HG03432 (cell line): ENCODE data around the gene ADAM17.
"Not testable (repeated sequence)": the region's sequence is repeated elsewhere in the genome, so short reads cannot be mapped to it uniquely, and the experiment has no call there.

Experiments used
- ATAC-seq: cut with Tn5 transposase; IDR thresholded peaks from one replicate; pipeline ENCODE4 v1.9.1; 2021; ENCODE audit warnings: mild to moderate bottlenecking, moderate library complexity; ENCODE audit not compliant: unreplicated experiment

The ADAM17 gene

DNA sequence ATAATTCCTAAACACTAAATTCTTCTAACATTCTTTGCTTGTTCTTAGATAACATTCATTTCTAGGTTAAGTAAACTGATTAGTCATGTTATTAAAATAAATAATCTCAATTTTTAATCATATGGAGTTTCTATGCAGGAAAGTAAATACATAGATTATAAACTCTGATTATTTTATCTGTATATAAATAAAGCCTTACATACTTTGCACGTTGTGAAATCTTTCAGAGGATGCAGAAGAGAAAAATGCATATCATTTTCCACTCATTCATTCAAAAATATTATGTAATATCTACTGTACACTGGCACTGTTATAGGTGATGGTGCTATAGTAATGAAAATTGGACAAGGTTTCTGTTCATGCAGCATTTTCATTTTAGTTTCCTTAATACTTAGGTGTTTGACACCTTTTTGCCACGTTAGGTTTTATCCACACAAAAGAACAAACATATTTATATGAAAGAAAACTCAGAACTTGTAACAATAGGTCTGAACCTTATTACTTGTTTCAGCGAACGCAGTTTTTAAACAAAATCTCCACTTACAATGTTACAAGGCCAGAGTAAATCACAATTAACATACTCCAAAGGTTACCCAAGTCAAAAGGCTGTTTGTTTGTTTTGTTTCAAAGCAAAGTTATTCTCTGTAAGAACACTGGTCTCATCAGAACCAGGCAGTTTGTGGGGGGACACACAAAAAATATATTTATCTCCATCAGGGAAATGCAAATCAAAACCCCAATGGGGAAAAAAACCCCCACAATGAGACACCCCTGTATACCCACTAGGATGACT is 27.4 kb downstream of the ADAM17 start:
- no peak for ATAC-seq

DNA sequence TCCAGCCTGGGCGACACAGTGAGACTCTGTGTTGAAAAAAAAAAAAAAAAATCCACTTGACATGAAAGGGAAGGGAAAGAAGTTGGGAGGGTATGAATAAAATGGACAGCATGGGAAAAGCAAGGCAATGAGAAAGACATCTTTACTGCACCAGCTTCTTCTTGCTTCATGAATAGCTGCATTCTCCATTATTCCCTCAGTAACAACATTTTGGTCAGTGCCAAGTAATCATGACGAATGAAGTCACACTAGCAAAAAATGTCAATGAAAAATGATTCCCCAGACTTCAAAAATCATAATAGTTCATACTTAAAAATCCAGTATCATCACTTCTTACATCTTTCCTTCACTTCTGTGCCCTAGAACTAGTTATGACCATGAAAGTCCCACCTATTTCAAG is 30.4 kb downstream of the ADAM17 start:
- ATAC-seq = no peak

DNA sequence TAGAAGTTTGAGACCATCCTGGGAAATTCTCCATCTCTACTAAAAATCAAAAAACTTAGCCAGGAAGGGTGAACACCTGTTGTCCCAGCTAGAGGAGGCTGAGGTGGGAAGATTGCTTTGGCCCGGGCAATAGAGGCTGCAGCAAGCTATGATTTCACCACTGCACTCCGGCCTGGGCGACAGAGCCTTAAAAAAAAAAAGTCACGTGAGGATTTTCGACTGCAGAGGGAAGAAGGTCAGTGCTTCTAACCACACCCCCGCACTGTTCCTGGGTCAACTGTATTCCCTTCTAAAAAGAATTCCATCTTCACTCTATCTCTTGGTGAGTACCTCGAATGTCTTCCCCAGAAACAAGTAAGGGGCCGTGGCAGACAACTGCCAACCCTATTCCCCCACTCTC is 31.3 kb downstream of the ADAM17 start:
- no peak for ATAC-seq

DNA sequence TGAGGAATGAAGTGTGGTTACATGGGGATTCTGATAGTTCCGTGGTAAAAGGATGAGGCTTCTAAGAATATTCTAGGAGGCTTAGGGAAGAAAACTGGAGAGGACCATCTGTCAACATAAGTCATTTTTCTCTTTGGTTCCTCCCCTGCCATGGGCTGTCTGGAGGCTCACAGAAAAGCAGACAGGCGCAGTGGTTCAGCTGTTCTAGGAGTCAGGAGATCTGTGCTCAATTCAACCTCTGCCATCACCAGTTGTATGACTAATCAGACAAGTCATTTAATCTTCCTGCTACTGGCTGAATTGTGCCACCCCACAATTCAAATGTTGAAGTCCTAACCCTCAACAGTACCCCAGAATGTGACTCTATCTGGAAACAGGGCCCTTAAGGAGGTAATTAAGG is 36.4 kb downstream of the ADAM17 start:
- no peak for ATAC-seq

DNA sequence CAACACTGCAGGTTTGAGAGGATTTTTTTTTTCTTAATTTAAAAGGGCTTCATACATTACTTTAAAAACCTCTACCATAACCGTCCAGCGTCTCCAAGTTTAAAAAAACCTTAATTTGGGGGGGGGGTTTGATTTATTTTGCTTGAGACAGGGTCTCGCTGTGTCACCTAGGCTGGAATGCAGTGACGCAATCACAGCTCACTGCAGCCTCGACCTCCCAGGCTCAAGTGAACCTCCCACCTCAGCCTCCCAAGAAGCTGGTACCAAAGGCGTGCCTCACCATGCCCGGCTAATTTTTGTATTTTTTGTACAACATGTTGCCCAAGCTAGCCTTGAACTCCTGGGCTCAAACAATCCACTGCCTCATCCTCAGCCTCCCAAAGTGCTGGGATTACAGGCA is 36.9 kb downstream of the ADAM17 start:
- ATAC-seq = no peak

DNA sequence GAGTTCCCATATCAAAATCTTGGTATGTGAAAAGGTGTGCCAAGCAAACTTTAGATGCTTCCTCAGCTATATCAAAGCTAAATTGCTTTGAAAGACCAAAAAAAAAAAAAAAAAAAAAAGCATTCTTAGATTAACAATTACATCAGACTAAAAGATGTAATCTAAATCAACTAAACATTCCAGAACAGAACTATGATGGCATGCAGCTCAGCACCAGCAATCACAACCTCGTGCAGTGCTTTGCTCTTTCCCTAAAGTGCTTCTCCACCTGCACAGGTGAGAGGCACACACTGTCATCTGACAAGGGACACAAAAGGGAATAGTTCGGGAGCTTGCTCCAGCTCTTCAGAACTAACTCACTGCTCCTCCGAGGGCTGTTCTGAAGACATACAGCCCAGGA is 37.5 kb downstream of the ADAM17 start:
- ATAC-seq = no peak

DNA sequence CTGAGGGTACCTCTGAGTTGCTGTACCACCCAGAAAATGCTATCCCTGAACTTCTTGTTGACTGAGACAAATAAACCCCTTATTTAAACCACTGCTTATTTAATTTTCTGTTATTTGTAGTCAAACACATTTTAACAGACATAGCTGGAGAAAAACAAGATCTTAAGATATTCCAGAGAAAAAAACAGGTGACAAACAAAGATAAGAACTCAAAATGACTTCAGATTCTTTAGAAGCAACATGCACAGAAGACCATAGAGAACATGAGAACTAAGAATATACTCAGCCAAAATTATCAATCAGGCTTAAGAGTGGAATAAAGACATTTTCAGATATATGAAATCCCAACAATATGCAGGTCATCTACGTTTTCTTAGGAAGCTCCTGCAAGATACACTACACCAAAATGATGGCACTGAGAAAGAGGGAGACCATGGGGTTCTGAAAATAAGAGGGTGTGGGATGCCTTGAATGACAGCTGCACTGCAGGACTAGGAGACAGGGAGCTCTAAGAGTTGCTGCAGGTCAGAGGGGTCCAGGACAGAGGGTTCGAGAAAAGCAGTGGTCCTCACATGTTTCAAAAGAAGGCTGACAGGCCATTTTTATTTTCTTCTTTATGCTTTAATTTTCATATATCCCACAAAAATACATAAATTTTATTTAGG is 38.4 kb downstream of the ADAM17 start:
- no peak for ATAC-seq

DNA sequence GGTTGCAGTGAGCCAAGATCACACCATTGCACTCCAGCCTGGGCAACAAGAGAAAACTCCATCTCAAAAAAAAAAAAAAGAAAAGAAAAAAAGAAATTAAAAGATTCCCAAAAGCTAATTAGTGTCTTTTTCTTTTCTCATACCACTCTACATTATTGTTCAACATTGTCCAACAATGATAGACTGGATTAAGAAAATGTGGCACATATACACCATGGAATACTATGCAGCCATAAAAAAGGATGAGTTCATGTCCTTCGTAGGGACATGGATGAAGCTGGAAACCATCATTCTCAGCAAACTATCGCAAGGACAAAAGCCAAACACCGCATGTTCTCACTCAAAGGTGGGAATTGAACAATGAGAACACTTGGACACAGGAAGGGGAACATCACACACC is 41.7 kb downstream of the ADAM17 start:
- ATAC-seq = not testable (repeated sequence)

DNA sequence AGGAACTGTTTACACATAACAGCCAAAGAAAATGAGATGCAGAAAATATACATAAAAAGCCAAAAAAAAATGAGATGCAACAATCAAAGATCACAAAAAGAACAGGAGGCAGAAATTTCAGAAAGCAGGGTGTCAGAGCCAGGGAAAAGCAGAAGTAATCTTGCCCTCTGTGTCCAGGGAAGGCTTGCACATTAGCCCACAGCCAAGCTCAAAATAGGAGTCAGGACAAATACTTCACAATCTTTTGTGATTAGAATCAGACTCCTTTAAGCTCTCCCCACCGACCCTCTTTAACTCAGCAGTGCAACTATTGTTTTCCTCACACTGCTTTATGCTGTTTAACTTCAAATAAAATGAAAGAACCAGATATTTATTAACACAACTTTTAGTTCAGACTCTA is 46.7 kb downstream of the ADAM17 start:
- no peak for ATAC-seq

DNA sequence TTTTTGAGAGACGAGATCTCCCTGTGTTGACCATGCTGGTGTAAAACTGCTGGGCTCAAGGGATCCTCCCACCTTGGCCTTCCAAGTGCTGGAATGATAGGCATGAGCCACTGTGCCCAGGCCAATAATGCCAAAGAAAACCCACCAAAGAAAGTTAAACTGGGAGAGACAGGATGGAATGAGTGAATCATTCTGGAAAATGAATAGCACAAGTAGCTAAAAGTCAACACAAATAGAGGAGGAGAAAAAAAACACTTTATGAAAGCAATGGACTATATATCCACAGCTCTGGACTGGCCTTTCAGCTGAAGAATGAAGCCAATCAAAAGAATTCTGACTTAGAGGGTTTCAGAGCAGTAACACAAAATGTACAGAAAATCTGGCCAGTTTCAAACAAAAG is 57.4 kb downstream of the ADAM17 start:
- ATAC-seq = no peak

DNA sequence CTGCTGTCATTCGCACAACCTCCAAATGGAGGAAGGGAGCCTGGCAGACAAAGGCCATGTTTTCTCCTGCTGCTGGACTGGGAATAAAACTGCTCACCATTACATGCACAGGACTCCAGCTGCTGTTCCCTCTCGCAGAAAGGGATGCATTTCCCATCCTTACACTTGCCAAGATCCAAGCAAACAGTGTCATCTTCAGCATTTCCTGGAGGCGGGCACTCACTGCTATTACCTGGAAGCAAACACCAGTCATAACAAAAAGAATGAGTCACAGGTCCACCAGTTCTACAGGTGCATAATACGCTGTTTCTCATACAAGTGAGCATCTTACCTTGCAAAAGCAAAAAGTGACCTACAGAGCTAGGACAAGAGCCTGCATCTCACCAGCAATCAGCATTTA is 58.6 kb downstream of the ADAM17 start:
- ATAC-seq = no peak

DNA sequence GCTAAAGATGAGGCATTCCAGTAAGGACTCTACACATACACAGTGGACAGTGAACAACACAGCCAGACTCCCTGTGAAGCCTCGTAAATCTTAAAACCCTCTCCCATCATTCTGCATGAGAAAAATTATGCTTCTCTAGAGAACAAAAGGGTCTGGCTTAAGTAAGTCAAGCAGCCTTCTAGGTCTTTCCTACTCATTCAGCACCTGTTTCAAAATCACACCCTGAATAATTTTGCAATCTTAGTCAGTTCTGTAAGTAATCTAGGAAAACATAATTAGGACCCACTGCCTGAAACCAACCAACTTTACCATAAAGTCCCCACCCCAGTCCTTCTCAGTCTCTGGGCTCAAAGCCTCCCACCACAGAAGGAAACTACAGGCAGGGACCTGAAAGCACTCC is 61.5 kb downstream of the ADAM17 start:
- no peak for ATAC-seq

DNA sequence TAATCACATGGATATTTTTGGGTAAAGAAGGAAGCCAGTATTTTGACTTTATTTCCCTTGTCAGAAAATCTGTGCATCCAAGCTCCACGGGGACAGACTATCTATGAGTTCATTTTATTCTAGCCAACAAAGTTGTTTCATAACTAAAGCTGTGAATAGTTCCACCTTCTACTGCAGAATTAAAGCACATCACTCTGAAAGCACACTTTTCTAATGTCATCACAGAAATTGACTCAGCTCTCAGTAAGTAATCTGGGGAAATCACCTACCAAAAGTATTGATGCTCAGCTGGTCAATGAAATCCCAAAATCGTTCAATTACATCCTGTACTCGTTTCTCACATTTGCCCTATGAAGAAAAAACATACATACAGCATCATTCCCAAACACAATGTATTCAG is 62.2 kb downstream of the ADAM17 start:
- ATAC-seq = no peak

DNA sequence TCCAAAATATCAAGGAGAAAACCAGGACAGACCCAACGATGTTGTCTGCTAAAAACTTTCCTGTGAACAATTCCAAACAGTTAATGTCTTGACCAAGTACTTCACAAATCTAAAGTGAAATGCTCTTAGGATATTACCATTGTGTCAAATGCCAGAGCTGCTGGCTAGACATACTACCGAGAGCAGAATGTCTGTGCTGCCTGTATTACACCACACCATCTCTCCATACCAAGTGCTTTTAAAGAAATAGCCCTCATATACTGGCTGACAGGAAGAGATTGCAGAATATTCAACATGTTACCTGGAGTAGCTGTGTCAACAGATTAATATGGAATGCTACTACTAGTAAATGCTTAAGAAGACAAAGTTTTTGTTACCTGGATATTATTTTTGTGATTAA is 62.7 kb downstream of the ADAM17 start:
- ATAC-seq = no peak

DNA sequence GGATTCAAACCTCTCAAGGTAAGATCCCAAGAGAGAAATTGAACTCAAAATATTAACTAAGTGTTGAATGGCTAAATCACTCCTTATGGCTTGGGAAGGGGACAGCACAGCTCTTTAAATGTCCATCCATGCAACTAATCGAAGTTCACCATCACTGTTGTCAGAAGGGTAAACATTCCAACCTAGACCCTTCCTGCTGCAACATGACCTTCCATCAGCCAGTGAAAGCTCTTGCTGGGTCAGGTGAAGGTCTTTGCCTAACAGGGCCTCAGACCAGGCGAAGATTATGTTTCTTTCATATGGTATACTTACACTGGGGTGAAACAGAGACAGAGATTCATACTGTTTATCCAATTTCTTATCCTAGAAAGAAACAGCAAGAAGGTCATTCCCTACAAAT is 64.8 kb downstream of the ADAM17 start:
- ATAC-seq = no peak

DNA sequence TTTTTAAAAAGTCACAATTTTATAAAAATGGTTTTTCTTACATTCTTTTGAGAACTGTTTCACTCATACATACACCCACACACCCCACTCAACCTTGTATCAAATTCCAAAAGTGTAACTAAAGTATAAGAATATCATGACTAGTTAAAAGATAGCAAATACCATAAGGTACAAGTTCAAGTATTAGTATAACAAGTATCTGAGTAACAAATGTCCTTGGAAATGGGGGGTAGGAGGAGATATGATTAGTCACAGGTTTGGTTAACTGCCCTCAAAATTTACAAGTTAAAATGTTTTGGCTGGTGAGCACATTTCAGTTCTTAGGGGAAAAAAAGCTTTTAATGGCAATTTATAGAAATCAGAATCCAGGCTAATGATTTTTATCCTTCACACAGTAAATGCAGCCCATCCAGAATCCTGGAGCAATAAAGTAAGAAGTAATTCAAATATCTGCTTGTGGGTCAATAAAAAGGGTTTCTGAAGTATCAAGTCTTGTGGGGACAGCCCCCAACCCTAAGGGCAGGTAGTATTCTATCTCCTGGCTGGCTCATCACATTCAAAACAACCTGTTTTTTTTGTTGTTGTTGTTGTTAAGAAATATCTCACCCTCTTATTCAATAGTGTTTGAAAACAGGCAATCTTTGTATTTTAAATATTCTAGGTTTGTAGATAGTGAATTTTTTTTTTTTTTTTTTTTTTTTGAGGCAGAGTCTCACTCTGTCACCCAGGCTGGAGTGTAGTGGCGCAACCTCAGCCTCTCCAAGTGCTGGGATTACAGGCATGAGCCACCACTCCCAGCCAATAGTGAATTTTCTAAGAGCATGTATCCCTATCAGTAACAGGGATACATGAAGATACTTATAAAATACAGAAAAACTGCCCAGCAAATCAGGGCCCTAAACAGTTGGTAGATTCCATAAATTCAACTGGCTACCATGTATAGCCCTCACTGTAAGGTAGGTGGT is 66.8 kb downstream of the ADAM17 start:
- ATAC-seq = no peak

DNA sequence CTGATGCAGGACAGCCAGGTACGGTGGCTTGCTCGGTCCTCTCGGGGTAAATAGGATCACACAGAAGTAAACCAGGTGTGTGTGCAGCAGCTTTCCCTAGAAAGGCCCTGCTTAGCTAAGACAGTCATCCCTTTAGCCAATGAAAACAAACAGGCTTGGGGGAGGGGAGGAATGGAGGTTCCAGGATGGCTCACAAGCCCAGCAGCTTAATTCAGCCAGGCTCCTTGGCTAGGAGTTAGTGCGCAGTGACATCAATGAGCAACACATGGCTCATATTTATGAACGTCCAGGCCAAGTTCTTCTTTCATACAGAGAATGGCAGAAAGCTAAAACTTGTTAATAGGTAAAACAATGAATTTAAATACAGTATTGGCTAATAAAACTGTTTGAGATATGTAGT is 71.1 kb downstream of the ADAM17 start:
- ATAC-seq = no peak

DNA sequence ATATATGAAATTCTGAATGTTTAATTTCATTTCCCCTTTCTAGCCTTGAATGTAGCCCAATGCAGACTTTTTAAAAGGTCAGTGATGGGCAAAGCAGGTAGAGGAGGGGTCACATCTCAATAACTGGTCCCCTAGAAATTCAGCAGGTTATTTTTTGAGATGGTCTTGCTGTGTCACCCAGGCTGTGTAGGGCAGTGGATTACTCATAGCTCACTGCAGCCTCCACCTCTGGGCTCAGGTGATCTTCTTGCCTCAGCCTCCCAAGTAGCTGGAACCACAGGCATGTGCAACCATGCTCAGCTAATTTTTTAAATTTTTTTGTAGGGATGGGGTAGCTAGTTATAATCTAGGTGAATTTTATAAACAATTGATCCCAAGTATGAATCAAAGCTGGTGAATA is 72.5 kb downstream of the ADAM17 start:
- no peak for ATAC-seq

DNA sequence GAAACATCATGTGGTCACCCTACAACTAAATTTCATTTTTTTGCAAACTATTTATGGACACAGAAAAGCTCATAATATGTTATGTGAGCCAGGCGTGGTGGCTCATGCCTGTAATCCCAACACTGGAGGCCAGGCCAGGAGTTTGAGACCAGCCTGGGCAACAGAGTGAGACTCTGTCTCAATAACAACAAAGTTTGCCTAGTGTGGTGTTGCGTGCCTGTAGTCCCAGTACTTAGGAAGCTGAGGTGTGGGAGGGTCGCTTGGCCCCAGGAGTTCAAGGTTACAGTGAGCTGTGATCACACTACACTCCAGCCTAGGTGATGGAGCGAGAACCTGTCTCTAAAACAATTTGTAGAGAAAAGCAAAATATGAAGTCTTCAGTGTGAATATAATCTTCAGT is 75.5 kb downstream of the ADAM17 start:
- no peak for ATAC-seq

DNA sequence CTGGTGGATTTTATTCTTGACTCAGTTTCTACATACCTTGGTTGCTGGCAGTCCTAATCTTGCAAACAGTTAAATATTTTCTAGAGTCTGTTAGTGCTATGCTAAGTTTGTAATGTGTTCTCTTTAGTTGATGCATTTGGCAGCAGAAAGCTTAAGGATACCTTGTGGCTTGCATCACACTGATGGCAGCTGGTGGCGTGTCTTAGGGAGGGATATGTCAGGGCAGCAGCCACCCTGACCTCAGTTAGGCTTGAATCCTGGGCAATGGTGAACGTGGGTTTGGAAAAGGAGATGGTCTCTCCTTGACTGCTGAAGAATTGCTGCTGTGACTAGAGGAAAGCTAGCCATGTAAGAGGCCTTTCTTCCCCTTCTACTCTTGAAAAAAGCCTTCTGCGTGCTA is 77.1 kb downstream of the ADAM17 start:
- no peak for ATAC-seq

DNA sequence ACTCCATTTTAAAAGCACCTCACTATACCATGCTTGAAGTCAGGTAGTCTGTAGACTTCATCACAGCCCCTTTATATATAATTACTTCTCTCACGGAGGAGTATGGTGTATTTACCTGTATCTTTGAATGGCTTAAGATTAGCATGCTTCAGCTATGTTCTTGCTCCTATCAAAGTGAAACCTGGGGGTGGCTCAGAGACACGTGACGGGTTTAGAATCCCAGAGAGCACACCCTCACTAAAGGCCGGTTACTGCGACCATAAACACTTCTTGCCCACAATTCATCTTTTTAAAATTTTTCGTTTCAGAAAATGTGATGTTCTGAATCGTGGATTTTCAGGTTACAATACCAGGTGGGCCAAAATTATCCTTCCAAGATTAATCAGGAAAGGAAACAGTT is 77.7 kb downstream of the ADAM17 start:
- no peak for ATAC-seq
